Keratinocyte (primary cell): Measurements from ENCODE around the gene RGS6. TPM values are rescaled to one million over a fixed set of nuclear protein-coding genes. Genes with fewer than 3 reads are reported as not detected.

Experiments
- DNase-seq: peaks from one replicate; pipeline ENCODE4 v3.0.0-alpha.2; 2011; ENCODE audit warnings: low read depth, missing footprints, low spot score
- FAIRE-seq: peaks from 2 replicates; lab custom pipeline; 2011; peaks lifted over from hg19 to GRCh38; lab: Jason Lieb, UNC
- H2AFZ ChIP-seq: 2 replicates; pipeline ENCODE4 v1.6.0; 2012; ENCODE audit warnings: low read length, control low read depth, inconsistent platforms; ENCODE audit not compliant: control insufficient read depth
- H3K27ac ChIP-seq: 2 replicates; pipeline ENCODE4 v1.5.1; 2011; ENCODE audit warnings: low read length; ENCODE audit not compliant: control insufficient read depth, insufficient read depth
- H3K27me3 ChIP-seq: 3 replicates; pipeline ENCODE4 v1.6.0; 2011; ENCODE audit warnings: low read length; ENCODE audit not compliant: control insufficient read depth, insufficient read depth; ENCODE audit errors: extremely low read depth
- H3K36me3 ChIP-seq, 2 experiments: 2 replicates in 1 of 2; 3 replicates in 1 of 2; pipeline ENCODE4 v1.5.1; 2011; ENCODE audit warnings: low read length in 2 of 2, mild to moderate bottlenecking in 1 of 2; ENCODE audit not compliant: control insufficient read depth in 2 of 2, insufficient read depth in 2 of 2; ENCODE audit errors: extremely low read depth in 1 of 2
- H3K4me1 ChIP-seq: 3 replicates; pipeline ENCODE4 v1.5.1; 2011; ENCODE audit warnings: low read length; ENCODE audit not compliant: control insufficient read depth, insufficient read depth; ENCODE audit errors: extremely low read depth
- H3K4me2 ChIP-seq: 3 replicates; pipeline ENCODE4 v1.6.0; 2011; ENCODE audit warnings: low read depth, low read length; ENCODE audit not compliant: control insufficient read depth, insufficient read depth; ENCODE audit errors: extremely low read depth
- H3K4me3 ChIP-seq, 3 experiments: fragments of 200-600 bp in 1 of 3; sonication (generic) in 1 of 3; 2 replicates in 2 of 3; 3 replicates in 1 of 3; pipeline ENCODE4 v1.5.1; 2011 to 2016; ENCODE audit warnings: low read length in 3 of 3, mild to moderate bottlenecking in 3 of 3, control low read depth in 2 of 3, inconsistent platforms in 1 of 3, low read depth in 1 of 3, mixed read lengths in 1 of 3, mixed run types in 1 of 3, moderate library complexity in 1 of 3; ENCODE audit not compliant: control insufficient read depth in 2 of 3, insufficient read depth in 2 of 3; ENCODE audit errors: extremely low read depth in 1 of 3
- H3K79me2 ChIP-seq: 2 replicates; pipeline ENCODE4 v1.6.0; 2012; ENCODE audit warnings: low read length; ENCODE audit not compliant: control insufficient read depth, insufficient read depth
- H3K9ac ChIP-seq: 3 replicates; pipeline ENCODE4 v1.6.0; 2011; ENCODE audit warnings: low read length; ENCODE audit not compliant: control insufficient read depth, insufficient read depth; ENCODE audit errors: extremely low read depth
- H3K9me1 ChIP-seq: 3 replicates; pipeline ENCODE4 v1.6.0; 2011; ENCODE audit warnings: low read length; ENCODE audit not compliant: control insufficient read depth, insufficient read depth; ENCODE audit errors: extremely low read depth
- H3K9me3 ChIP-seq: 2 replicates; pipeline ENCODE4 v1.5.1; 2012; ENCODE audit warnings: low read depth, low read length; ENCODE audit not compliant: control insufficient read depth
- H4K20me1 ChIP-seq: 3 replicates; pipeline ENCODE4 v1.6.0; 2011; ENCODE audit warnings: low read length; ENCODE audit not compliant: control insufficient read depth, insufficient read depth; ENCODE audit errors: extremely low read depth
- CTCF ChIP-seq, 3 experiments: IDR thresholded peaks in 1 of 3; conservative IDR thresholded peaks in 1 of 3; optimal IDR thresholded peaks in 1 of 3; 2 replicates in 2 of 3; 3 replicates in 1 of 3; pipeline versions ENCODE3 to v1.5.1; 2011; ENCODE audit warnings: low read length in 3 of 3, mild to moderate bottlenecking in 3 of 3, moderate library complexity in 2 of 3, control low read depth in 1 of 3, inconsistent platforms in 1 of 3; ENCODE audit not compliant: insufficient read depth in 2 of 3; ENCODE audit errors: extremely low read depth in 1 of 3
- EZH2 ChIP-seq: IDR thresholded peaks from one replicate; pipeline ENCODE4 v1.6.1; 2012; ENCODE audit warnings: inconsistent platforms, mild to moderate bottlenecking, low read length, moderate library complexity
- dilution Hi-C: fragments of 300-500 bp; cut with MboI; formaldehyde crosslinking; loops from one replicate; pipeline ENCODE4 v1.7.0; 2020; ENCODE audit warnings: low sequenced_read_pairs; ENCODE audit not compliant: extremely low pct_ligation_motif_present
- polyA plus RNA-seq, 5 experiments: library from polyadenylated mRNA; depleted of rRNA in 3 of 5; stranded (reverse) in 3 of 5; stranded (forward) in 1 of 5; unstranded in 1 of 5; fragments of >200 nt; gene quantifications; 1 replicate in 1 of 5; 2 replicates in 3 of 5; 3 replicates in 1 of 5; pipeline versions ENCODE4 v1.2.1 to v1.2.3, GENCODE V29; 2011 to 2012; ENCODE audit warnings: missing spikeins in 2 of 5, low read depth in 1 of 5, low replicate concordance in 1 of 5

RGS6 gene
- polyA plus RNA-seq, 1 donor (not counting 4 experiments of a cell fraction or from before 2014, with no cell fraction given) = not detected

GRCh38 chr14:72401632-72402376 is 469.6 kb downstream of the RGS6 start:
- Histone ChIP-seq H3K36me3 (no peaks in the 10 kb centered on the region), H2AFZ (no peak overlapping the region), H3K9me1 (no peaks in the 10 kb centered on the region), H3K27ac (no peak overlapping the region), H3K79me2 (no peaks in the 10 kb centered on the region), H3K27me3 (no peaks in the 10 kb centered on the region), H3K9ac (no peak overlapping the region), H3K4me1 (no peaks in the 10 kb centered on the region), H3K4me2 (no peak overlapping the region), H3K4me3 (no peak overlapping the region), H3K9me3 (no peaks in the 10 kb centered on the region), H4K20me1 (no peaks in the 10 kb centered on the region)
- dilution Hi-C loops = no loop called here
- TF ChIP-seq EZH2 (no peak), CTCF (optimal IDR thresholded peaks at IDR 0.05 in 1 of 3, IDR thresholded peaks at IDR 0.05 in 1 of 3, conservative IDR thresholded peaks at IDR 0.05 in 1 of 3; ENCODE audit: extremely low read depth in 1 of 3, insufficient read depth in 2 of 3, low read length in 3 of 3) (no peak)
- FAIRE-seq = no peak
- no peak for DNase-seq

- H3K27ac ChIP-seq = no peak overlapping the region
- H2AFZ ChIP-seq = no peak overlapping the region
- no peaks in the 10 kb centered on the region for H3K4me1 ChIP-seq
- TF ChIP-seq EZH2 = no peak
- no peak for TF ChIP-seq CTCF (optimal IDR thresholded peaks at IDR 0.05 in 1 of 3, IDR thresholded peaks at IDR 0.05 in 1 of 3, conservative IDR thresholded peaks at IDR 0.05 in 1 of 3; ENCODE audit: extremely low read depth in 1 of 3, insufficient read depth in 2 of 3, low read length in 3 of 3)
- no peaks in the 10 kb centered on the region for H3K9me3 ChIP-seq
- H3K9me1 ChIP-seq = no peaks in the 10 kb centered on the region
- H4K20me1 ChIP-seq = no peaks in the 10 kb centered on the region
- FAIRE-seq (no peak), DNase-seq (no peak)
- dilution Hi-C loops = no loop called here
- H3K36me3 ChIP-seq = no peaks in the 10 kb centered on the region
- H3K9ac ChIP-seq = no peak overlapping the region
- H3K4me2 ChIP-seq = no peak overlapping the region
- H3K4me3 ChIP-seq = no peak overlapping the region
- no peaks in the 10 kb centered on the region for H3K79me2 ChIP-seq
- no peaks in the 10 kb centered on the region for H3K27me3 ChIP-seq
Observed at GRCh38 chr14:72402377-72402772, 470.1 kb downstream of the RGS6 start.
